Subcutaneous abdominal adipose tissue (tissue), 5 donors: ENCODE results near the gene NRCAM.
"Not testable (repeated sequence)": the region's sequence is repeated elsewhere in the genome, so short reads cannot be mapped to it uniquely, and the experiment has no call there.

Experiments used
- H3K27ac ChIP-seq: one replicate; pipeline ENCODE4 v1.7.0; 2013; ENCODE audit warnings: low read depth, mild to moderate bottlenecking, inconsistent platforms, low read length, moderate library complexity
- H3K27me3 ChIP-seq, 5 donors: one replicate each; pipeline ENCODE4 v1.7.0; 2013; ENCODE audit warnings: low read length in 5 of 5, inconsistent platforms in 1 of 5; ENCODE audit not compliant: control insufficient read depth in 5 of 5, insufficient read depth in 4 of 5
- H3K36me3 ChIP-seq, 5 donors: one replicate each; pipeline ENCODE4 v1.7.0; 2013; ENCODE audit warnings: low read length in 5 of 5; ENCODE audit not compliant: control insufficient read depth in 5 of 5, insufficient read depth in 5 of 5
- H3K4me1 ChIP-seq, 5 donors: one replicate each; pipeline ENCODE4 v1.7.0; 2013; ENCODE audit warnings: low read length in 5 of 5, mild to moderate bottlenecking in 3 of 5, moderate library complexity in 1 of 5; ENCODE audit not compliant: control insufficient read depth in 5 of 5, insufficient read depth in 5 of 5
- H3K4me3 ChIP-seq, 5 donors: one replicate each; pipeline ENCODE4 v1.7.0; 2013; ENCODE audit warnings: low read length in 5 of 5, low read depth in 1 of 5
- H3K9ac ChIP-seq, 5 donors: one replicate each; pipeline ENCODE4 v1.7.0; 2013; ENCODE audit warnings: low read length in 5 of 5, mild to moderate bottlenecking in 4 of 5, moderate library complexity in 3 of 5
- H3K9me3 ChIP-seq, 5 donors: one replicate each; pipeline ENCODE4 v1.7.0; 2013; ENCODE audit warnings: low read length in 5 of 5; ENCODE audit not compliant: control insufficient read depth in 5 of 5
- donor health status: healthy.
- donor health status: healthy.
- donor health status: healthy.
- donor health status: healthy.
- donor health status: healthy.

The NRCAM gene

DNA sequence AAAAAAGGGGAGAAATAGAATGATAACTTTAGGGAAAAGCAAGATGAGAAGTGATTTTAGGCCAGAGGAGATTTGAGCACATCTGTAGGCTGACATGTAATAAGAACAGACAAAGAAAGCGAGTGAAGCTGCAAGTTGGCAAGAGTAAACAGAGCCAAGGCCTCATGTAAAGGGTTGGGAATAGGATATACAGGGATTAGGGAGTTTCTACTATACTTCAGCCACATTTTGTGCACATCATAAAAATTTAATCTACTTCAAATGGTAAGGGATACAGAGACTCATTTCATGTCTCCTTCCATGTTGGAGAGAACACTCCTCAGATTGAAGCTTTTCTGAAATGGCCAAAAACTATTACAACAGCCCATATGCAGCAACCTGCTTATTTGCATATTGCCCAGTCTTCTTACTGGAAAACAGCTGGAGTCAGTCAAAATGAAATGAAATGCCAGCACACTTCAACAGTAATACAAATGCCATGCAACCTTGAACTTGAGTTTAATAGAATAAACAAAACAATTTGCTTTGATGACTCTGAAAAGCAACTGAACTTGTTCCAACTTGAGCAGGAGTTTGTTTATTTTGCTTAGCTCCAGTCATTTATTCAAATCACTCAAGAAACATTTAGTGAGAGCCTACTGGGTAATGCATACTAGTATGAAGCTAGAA lies 49.9 kb downstream of the NRCAM start:
- peak overlapping the region in 1 of 5 donors; percentile 28 for H3K9ac ChIP-seq
- H3K36me3 ChIP-seq = no peaks in the 10 kb centered on the region
- H3K9me3 ChIP-seq = no peaks in the 10 kb centered on the region
- no peak overlapping the region for H3K4me3 ChIP-seq
- H3K27ac ChIP-seq = peak overlapping the region; percentile 32
- peaks cover 0 to 17% (median 8%) of the 10 kb centered on the region in 5 donors for H3K4me1 ChIP-seq
- no peaks in the 10 kb centered on the region for H3K27me3 ChIP-seq

DNA sequence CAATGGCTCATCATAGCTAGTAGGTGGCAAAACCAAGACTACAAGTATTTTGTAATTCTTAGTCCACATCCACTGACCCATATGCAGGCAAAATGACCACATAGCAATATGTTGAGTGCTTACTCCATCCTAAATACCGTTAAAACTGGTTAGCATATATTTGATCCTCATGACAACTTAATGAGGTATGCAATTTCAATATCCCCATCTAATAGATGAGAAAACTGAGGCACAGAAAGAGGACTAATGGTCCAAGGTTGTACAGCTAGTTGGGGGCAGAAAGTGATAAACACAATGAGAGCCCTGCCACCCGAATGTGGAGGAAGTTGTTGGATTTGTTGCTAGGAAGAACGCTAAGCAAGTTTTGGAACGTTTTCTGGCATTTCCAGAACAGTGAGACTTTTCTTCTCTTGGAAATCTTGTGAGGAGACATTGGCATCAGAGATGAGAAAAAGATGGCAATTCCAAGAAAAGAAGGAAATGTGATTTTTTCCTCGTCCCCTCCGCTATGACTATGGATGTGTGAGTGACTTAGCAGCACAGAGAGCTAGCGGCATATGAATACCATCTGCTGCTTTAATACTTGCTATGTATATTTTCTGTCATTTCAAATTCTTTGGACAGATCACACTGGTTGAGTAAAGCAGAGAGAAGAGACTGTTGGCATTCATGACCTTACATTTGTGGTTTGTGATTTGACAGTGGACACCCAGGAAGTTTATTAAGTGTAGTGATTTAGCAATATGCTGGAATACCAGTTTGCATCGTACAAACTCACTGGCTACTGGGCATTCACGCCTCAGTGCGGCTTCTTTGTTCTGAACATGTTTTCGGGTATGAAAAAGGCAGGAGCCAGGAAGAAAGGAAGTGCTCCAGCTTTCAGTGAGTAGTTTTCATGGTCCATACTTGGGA lies 51.5 kb downstream of the NRCAM start:
- Histone ChIP-seq H3K4me1 (peaks cover 0 to 17% (median 8%) of the 10 kb centered on the region in 5 donors), H3K36me3 (no peaks in the 10 kb centered on the region), H3K9me3 (no peaks in the 10 kb centered on the region), H3K27me3 (no peaks in the 10 kb centered on the region), H3K9ac (no peak overlapping the region), H3K4me3 (no peak overlapping the region), H3K27ac (no peak overlapping the region)

DNA sequence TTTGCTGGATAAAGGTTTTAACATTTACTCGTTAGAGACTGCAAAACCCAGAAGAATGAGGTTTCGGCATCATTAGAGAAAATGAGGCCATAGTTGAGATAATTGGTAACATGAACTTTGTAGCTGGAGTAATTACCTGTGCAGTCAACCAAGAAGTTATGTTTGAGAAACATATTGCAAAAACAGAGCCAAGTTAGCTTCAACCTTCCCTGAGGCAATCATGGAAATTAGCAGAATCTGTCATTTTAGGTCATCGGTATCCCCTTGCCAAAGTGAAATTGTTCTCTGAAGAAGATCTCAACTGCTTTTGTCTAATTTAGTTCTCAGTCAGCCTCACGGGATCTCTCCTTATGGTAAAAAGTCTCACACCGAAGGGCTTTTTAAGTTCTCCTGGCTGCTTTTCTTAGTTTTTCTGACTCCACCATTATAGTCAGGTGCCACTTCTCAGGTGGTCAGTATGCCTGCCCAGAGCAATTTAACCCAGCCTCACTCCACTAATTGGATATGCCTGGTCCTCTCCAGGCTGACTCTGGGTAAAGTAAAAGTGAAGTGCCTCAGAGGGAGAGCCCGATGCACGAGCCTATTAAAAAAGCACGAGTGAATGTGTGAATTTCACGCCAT lies 52.5 kb downstream of the NRCAM start:
- H3K27ac ChIP-seq = no peak overlapping the region
- H3K9me3 ChIP-seq = no peaks in the 10 kb centered on the region
- no peaks in the 10 kb centered on the region for H3K27me3 ChIP-seq
- H3K9ac ChIP-seq = no peak overlapping the region
- peaks cover 0 to 17% (median 8%) of the 10 kb centered on the region in 5 donors for H3K4me1 ChIP-seq
- H3K4me3 ChIP-seq = no peak overlapping the region
- H3K36me3 ChIP-seq = no peaks in the 10 kb centered on the region

DNA sequence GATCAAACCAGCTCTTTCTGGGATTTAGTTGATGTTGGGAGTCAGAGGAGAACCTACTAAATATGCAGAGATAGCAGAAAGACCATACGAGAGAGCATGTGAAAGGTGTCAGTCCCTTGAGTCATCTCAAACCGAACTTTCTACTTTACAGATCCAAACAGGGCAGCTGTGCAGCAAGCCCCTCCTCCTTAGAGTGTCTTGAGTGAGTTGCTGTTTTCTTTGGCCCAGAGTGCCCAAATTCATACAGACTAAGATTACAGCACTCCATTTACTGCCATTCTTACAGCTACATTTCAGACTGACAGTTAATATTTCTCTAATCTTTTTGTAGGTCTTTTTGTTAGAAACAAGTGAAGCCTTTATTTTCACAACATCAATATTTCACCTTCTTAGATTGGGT lies 53.4 kb downstream of the NRCAM start:
- Histone ChIP-seq H3K4me3 (no peak overlapping the region), H3K27me3 (no peaks in the 10 kb centered on the region), H3K4me1 (peaks cover 0 to 10% (median 5%) of the 10 kb centered on the region in 5 donors), H3K36me3 (no peaks in the 10 kb centered on the region), H3K27ac (no peak overlapping the region), H3K9ac (no peak overlapping the region), H3K9me3 (no peaks in the 10 kb centered on the region)

DNA sequence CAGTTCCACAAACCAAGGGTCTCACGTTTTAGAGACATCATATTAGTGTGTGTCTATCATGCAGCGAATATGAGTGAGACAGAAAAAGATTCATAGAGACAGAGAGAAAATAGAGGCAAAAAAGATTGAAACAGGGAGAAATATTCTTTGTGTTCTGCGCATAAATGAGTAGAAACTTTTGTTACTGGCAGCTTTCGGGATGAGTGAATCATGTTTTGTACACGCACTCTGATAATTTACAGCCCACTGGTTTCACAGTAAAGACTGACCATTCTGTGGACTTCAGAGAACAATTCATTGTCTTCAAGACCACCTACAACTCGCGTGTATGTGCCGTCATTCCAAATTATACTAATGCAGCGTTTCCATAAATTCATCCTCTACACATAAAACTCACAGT lies 60.2 kb downstream of the NRCAM start:
- Histone ChIP-seq H3K27ac (no peak overlapping the region), H3K9ac (no peak overlapping the region), H3K4me1 (no peaks in the 10 kb centered on the region), H3K9me3 (no peaks in the 10 kb centered on the region), H3K36me3 (no peaks in the 10 kb centered on the region), H3K27me3 (no peaks in the 10 kb centered on the region), H3K4me3 (no peak overlapping the region)

DNA sequence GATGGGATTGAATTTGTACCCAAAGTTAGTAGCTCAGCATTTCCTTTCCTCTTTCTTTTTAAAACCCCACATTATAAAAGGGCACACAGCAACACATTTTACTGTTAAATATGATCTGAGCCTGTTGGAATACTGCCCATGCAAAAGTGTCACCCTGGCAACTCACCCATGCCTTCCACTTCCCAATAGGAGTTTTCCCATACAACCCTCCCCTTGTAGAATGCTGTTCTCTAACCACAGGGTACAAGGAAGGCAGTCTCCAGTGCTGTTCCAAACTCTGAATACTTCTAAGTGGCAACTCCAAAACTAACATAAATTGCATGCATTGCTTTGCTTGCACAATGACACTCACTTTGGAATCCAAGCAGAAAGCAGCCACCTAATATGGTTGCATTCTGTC lies 60.8 kb downstream of the NRCAM start:
- Histone ChIP-seq H3K27me3 (no peaks in the 10 kb centered on the region), H3K27ac (no peak overlapping the region), H3K36me3 (no peaks in the 10 kb centered on the region), H3K4me3 (no peak overlapping the region), H3K9ac (no peak overlapping the region), H3K4me1 (no peaks in the 10 kb centered on the region), H3K9me3 (no peaks in the 10 kb centered on the region)

DNA sequence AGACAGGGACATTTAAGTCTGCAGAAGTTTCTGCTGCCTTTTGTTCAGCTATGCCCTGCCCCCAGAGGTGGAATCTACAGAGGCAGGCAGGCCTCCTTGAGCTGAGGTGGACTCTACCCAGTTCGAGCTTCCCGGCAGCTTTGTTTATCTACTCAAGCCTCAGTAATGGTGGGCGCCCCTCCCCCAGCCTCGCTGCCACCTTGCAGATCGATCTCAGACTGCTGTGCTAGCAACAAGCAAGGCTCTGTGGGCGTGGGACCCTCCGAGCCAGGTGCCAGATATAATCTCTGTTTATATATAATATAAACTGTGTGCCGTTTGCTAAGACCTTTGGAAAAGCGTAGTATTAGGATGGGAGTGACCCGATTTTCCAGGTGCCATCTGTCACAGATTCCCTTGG lies 63.1 kb downstream of the NRCAM start:
- H3K27ac ChIP-seq, H3K4me1 ChIP-seq, H3K9me3 ChIP-seq, H3K9ac ChIP-seq, H3K4me3 ChIP-seq, H3K36me3 ChIP-seq, H3K27me3 ChIP-seq: not testable (repeated sequence)

DNA sequence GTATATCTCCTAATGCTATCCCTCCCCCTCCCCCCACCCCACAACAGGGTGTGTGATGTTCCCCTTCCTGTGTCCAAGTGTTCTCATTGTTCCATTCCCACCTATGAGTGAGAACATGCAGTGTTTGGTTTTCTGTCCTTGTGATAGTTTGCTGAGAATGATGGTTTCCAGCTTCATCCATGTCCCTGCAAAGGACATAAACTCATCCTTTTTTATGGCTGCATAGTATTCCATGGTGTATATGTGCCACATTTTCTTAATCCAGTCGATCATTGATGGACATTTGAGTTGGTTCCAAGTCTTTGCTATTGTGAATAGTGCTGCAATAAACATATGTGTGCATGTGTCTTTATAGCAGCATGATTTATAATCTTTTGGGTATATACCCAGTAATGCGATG lies 68.5 kb downstream of the NRCAM start:
- H3K4me3 ChIP-seq, H3K9me3 ChIP-seq, H3K27ac ChIP-seq, H3K9ac ChIP-seq, H3K27me3 ChIP-seq, H3K36me3 ChIP-seq, H3K4me1 ChIP-seq: not testable (repeated sequence)

DNA sequence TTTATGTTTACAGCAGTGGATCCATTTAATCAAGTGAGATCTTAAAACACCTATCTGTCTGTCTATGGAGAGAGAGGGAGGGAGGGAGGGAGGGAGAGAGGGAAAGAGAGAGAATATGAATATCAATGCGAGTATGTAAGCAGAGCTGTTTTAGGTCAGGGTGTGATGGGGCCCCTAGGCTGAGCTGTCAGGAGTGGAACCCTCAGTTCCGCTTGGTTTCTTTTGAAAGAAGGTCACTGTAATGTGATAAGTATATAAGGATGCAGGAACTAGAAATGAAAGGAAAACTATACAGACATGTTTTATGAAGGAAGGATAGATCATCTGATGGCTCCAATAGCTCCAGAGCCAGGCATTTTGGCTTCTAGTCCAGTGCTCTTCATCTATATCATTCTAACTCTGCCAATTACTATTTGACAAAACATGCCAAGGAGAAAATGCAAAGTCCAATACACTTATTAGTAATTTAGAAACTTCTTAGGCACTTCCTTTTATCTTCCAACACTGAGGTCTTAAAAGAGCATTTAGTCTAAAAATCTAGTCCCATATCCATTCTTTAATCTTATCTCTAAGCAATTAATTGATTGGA lies 70.3 kb downstream of the NRCAM start:
- Histone ChIP-seq H3K4me3 (no peak overlapping the region), H3K36me3 (no peaks in the 10 kb centered on the region), H3K9me3 (no peaks in the 10 kb centered on the region), H3K4me1 (no peaks in the 10 kb centered on the region), H3K27ac (no peak overlapping the region), H3K9ac (no peak overlapping the region), H3K27me3 (no peaks in the 10 kb centered on the region)
